Vagina (tissue), 2 donors: ENCODE measurements around the gene MCOLN1.

Experiments used
- POLR2A ChIP-seq, 2 donors: fragments of 450-650 bp; IDR thresholded peaks; one replicate each; pipeline ENCODE4 v1.6.1; 2017; ENCODE audit warnings: antibody characterized with exemption in 2 of 2, mild to moderate bottlenecking in 2 of 2, moderate library complexity in 2 of 2
- POLR2AphosphoS5 ChIP-seq, 2 donors: sonication (generic); formaldehyde crosslinking; IDR thresholded peaks; one replicate each; pipeline ENCODE4 v1.9.0; 2017; ENCODE audit warnings: antibody characterized with exemption in 2 of 2, mild to moderate bottlenecking in 2 of 2, low read depth in 1 of 2; ENCODE audit not compliant: insufficient read depth in 1 of 2
- TF ChIP-seq, protein P1 (sequence below), 3 experiments: fragments of 450-650 bp in 2 of 3; fragments of 200-600 bp in 1 of 3; sonication (generic) in 1 of 3; IDR thresholded peaks; one replicate each; pipeline ENCODE4 v1.5.1; 2017 to 2019; ENCODE audit warnings: antibody characterized with exemption in 3 of 3, mild to moderate bottlenecking in 2 of 3, moderate library complexity in 2 of 3

DNA sequence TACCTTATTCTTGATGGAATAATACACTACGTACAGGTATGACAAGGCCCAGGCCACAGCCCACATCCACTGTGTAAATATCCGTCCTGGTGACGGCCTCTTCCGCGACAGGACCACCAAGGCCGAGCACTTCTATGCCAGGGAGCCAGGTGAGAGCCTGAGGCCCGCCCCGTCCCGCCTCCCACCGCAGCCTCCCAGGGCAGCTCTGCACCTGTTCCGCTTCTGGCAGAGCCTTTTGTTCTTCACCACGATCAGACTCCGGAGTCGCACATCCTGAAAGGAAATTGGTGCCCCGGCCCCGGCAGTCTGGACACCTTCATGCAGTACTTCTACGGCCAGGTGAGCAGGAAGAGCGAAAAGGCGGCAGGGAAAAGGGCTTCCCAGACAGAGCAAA lies 17.1 kb upstream of the MCOLN1 start:
- TF ChIP-seq, protein P1, sequence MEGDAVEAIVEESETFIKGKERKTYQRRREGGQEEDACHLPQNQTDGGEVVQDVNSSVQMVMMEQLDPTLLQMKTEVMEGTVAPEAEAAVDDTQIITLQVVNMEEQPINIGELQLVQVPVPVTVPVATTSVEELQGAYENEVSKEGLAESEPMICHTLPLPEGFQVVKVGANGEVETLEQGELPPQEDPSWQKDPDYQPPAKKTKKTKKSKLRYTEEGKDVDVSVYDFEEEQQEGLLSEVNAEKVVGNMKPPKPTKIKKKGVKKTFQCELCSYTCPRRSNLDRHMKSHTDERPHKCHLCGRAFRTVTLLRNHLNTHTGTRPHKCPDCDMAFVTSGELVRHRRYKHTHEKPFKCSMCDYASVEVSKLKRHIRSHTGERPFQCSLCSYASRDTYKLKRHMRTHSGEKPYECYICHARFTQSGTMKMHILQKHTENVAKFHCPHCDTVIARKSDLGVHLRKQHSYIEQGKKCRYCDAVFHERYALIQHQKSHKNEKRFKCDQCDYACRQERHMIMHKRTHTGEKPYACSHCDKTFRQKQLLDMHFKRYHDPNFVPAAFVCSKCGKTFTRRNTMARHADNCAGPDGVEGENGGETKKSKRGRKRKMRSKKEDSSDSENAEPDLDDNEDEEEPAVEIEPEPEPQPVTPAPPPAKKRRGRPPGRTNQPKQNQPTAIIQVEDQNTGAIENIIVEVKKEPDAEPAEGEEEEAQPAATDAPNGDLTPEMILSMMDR (IDR thresholded peaks at IDR 0.05): no peak
- no peak for TF ChIP-seq POLR2A (IDR thresholded peaks at IDR 0.05)
- no peak for TF ChIP-seq POLR2AphosphoS5 (IDR thresholded peaks at IDR 0.05; ENCODE audit: insufficient read depth in 1 of 2, low read depth in 1 of 2)
